ENCODE data around the gene COL8A1.

DNA sequence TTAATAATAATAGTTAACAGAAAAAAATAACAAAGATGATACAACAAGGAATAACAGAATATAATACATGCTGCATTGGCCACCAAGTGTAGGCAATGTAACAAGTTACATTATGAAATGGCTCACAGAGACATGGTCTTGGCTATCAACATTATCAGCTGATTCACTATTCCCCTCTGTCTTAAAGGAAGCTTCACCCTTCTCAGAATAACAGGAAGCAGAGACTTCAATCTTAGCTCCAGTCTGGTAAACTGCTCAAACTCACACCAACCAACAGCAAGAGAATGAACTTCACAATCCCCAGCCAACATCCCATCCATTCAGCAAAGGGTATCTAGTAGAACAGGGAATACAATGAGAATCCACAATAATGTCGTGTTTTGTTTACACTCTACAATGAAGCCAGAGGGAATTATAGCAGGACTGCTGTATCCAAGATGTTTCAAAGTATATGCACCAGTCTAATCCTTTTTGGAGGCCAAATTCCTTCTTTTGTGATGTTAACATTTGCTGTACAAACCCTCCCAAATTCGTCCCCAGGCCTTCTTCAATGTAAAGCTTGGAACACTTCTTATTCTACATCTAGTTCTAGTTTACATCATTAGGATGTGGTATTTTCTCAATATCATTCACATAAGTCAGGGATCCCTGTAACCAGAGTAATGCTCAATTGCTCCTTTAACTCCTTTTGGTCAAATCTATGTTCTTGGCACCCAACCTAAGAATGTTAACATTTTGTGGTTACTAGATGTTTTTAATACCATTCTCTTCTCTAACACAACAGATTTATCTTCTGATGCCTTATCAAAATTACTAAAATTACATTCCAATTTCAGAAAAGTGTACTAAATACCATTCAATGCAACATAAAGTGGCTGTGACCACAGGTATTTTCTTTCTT is 126.9 kb downstream of the COL8A1 start:
- TF ChIP-seq FOXP1 (CRISPR knock-in tag; IDR thresholded peaks at IDR 0.05; ENCODE audit: borderline replicate concordance): no peak
- TF ChIP-seq FOXJ3 (CRISPR knock-in tag; IDR thresholded peaks at IDR 0.05; ENCODE audit: borderline replicate concordance): no peak
- no peak for TF ChIP-seq IRF1 (CRISPR knock-in tag; IDR thresholded peaks at IDR 0.05)
- TF ChIP-seq CREM (CRISPR knock-in tag; IDR thresholded peaks at IDR 0.05): no peak

All from WTC11 (cell line).